Keratinocyte (primary cell): ENCODE measurements around the gene CNPPD1.

Experiments used
- EZH2 ChIP-seq: IDR thresholded peaks from one replicate; pipeline ENCODE4 v1.6.1; 2012; ENCODE audit warnings: inconsistent platforms, mild to moderate bottlenecking, low read length, moderate library complexity
- TF ChIP-seq, protein P1 (sequence below), 3 experiments: IDR thresholded peaks in 1 of 3; conservative IDR thresholded peaks in 1 of 3; optimal IDR thresholded peaks in 1 of 3; 2 replicates in 2 of 3; 3 replicates in 1 of 3; pipeline versions ENCODE3 to v1.5.1; 2011; ENCODE audit warnings: low read length in 3 of 3, mild to moderate bottlenecking in 3 of 3, moderate library complexity in 2 of 3, control low read depth in 1 of 3, inconsistent platforms in 1 of 3; ENCODE audit not compliant: insufficient read depth in 2 of 3; ENCODE audit errors: extremely low read depth in 1 of 3

DNA sequence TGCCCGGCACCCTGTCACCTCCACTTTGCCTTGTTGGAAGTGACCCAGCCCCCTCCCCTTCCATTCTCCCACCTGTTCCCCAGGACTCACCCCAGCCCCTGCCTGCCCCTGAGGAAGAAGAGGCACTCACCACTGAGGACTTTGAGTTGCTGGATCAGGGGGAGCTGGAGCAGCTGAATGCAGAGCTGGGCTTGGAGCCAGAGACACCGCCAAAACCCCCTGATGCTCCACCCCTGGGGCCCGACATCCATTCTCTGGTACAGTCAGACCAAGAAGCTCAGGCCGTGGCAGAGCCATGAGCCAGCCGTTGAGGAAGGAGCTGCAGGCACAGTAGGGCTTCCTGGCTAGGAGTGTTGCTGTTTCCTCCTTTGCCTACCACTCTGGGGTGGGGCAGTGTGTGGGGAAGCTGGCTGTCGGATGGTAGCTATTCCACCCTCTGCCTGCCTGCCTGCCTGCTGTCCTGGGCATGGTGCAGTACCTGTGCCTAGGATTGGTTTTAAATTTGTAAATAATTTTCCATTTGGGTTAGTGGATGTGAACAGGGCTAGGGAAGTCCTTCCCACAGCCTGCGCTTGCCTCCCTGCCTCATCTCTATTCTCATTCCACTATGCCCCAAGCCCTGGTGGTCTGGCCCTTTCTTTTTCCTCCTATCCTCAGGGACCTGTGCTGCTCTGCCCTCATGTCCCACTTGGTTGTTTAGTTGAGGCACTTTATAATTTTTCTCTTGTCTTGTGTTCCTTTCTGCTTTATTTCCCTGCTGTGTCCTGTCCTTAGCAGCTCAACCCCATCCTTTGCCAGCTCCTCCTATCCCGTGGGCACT is 5.8 kb upstream of the CNPPD1 start:
- no peak for TF ChIP-seq EZH2
- TF ChIP-seq, protein P1, sequence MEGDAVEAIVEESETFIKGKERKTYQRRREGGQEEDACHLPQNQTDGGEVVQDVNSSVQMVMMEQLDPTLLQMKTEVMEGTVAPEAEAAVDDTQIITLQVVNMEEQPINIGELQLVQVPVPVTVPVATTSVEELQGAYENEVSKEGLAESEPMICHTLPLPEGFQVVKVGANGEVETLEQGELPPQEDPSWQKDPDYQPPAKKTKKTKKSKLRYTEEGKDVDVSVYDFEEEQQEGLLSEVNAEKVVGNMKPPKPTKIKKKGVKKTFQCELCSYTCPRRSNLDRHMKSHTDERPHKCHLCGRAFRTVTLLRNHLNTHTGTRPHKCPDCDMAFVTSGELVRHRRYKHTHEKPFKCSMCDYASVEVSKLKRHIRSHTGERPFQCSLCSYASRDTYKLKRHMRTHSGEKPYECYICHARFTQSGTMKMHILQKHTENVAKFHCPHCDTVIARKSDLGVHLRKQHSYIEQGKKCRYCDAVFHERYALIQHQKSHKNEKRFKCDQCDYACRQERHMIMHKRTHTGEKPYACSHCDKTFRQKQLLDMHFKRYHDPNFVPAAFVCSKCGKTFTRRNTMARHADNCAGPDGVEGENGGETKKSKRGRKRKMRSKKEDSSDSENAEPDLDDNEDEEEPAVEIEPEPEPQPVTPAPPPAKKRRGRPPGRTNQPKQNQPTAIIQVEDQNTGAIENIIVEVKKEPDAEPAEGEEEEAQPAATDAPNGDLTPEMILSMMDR (optimal IDR thresholded peaks at IDR 0.05 in 1 of 3, IDR thresholded peaks at IDR 0.05 in 1 of 3, conservative IDR thresholded peaks at IDR 0.05 in 1 of 3; ENCODE audit: extremely low read depth in 1 of 3, insufficient read depth in 2 of 3, low read length in 3 of 3), result no peak
